ENCODE results near the gene SRGAP1.

The SRGAP1 gene

GRCh38 chr12:64082866-64083268, 238.4 kb downstream of the SRGAP1 start:
- TF ChIP-seq CTCF (IDR thresholded peaks at IDR 0.05), result no peak
- Mint-ChIP-seq H3K36me3 (ENCODE audit: low read depth) (peaks cover 9% of the 10 kb centered on the region), H3K4me3 (no peak overlapping the region), H3K4me1 (peaks cover 11% of the 10 kb centered on the region), H3K9me3 (no peaks in the 10 kb centered on the region), H3K27ac (no peak overlapping the region), H3K27me3 (ENCODE audit: low read depth, poor library complexity) (no peaks in the 10 kb centered on the region)
- no peak for DNase-seq

- Mint-ChIP-seq H3K4me1 (peaks cover 14% of the 10 kb centered on the region), H3K27ac (no peak overlapping the region), H3K9me3 (no peaks in the 10 kb centered on the region), H3K36me3 (ENCODE audit: low read depth) (peaks cover 9% of the 10 kb centered on the region), H3K4me3 (no peak overlapping the region), H3K27me3 (ENCODE audit: low read depth, poor library complexity) (no peaks in the 10 kb centered on the region)
- no peak for TF ChIP-seq CTCF (IDR thresholded peaks at IDR 0.05)
- no peak for DNase-seq
These were observed 239.0 kb downstream of the SRGAP1 start for GRCh38 chr12:64083285-64084210.

GRCh38 chr12:64085154-64085553, 240.7 kb downstream of the SRGAP1 start:
- Mint-ChIP-seq H3K4me3 (no peak overlapping the region), H3K4me1 (peaks cover 16% of the 10 kb centered on the region), H3K9me3 (no peaks in the 10 kb centered on the region), H3K27ac (no peak overlapping the region), H3K36me3 (ENCODE audit: low read depth) (peaks cover 4% of the 10 kb centered on the region), H3K27me3 (ENCODE audit: low read depth, poor library complexity) (no peaks in the 10 kb centered on the region)
- DNase-seq, result no peak
- no peak for TF ChIP-seq CTCF (IDR thresholded peaks at IDR 0.05)

- DNase-seq, result no peak
- H3K9me3 Mint-ChIP-seq, result no peaks in the 10 kb centered on the region
- no peaks in the 10 kb centered on the region for H3K27me3 Mint-ChIP-seq (ENCODE audit: low read depth, poor library complexity)
- no peak for TF ChIP-seq CTCF (IDR thresholded peaks at IDR 0.05)
- H3K4me3 Mint-ChIP-seq, result no peak overlapping the region
- H3K27ac Mint-ChIP-seq, result no peak overlapping the region
- H3K36me3 Mint-ChIP-seq (ENCODE audit: low read depth), result no peaks in the 10 kb centered on the region
- peaks cover 20% of the 10 kb centered on the region for H3K4me1 Mint-ChIP-seq
These were observed 241.5 kb downstream of the SRGAP1 start for GRCh38 chr12:64085996-64086395.

- TF ChIP-seq CTCF (IDR thresholded peaks at IDR 0.05), result no peak
- Mint-ChIP-seq H3K36me3 (ENCODE audit: low read depth) (no peaks in the 10 kb centered on the region), H3K27me3 (ENCODE audit: low read depth, poor library complexity) (no peaks in the 10 kb centered on the region), H3K27ac (no peak overlapping the region), H3K4me1 (peaks cover 25% of the 10 kb centered on the region), H3K4me3 (no peak overlapping the region), H3K9me3 (no peaks in the 10 kb centered on the region)
- no peak for DNase-seq
These were observed 242.4 kb downstream of the SRGAP1 start for GRCh38 chr12:64086946-64087345.

- no peak overlapping the region for H3K27ac Mint-ChIP-seq
- no peak for DNase-seq
- H3K27me3 Mint-ChIP-seq (ENCODE audit: low read depth, poor library complexity), result no peaks in the 10 kb centered on the region
- no peak for TF ChIP-seq CTCF (IDR thresholded peaks at IDR 0.05)
- H3K4me1 Mint-ChIP-seq, result peaks cover 23% of the 10 kb centered on the region
- no peak overlapping the region for H3K4me3 Mint-ChIP-seq
- H3K9me3 Mint-ChIP-seq, result no peaks in the 10 kb centered on the region
- H3K36me3 Mint-ChIP-seq (ENCODE audit: low read depth), result no peaks in the 10 kb centered on the region
These were observed 243.3 kb downstream of the SRGAP1 start for GRCh38 chr12:64087761-64088160.
